ENCODE data around the gene MAZ.
"Not testable (repeated sequence)": the region's sequence is repeated elsewhere in the genome, so short reads cannot be mapped to it uniquely, and the experiment has no call there.

Gene MAZ

GRCh38 chr16:29784157-29784556 is 22.2 kb upstream of the MAZ start:
- no peak for DNase-seq (ENCODE audit: low read depth in 2 of 3, low spot score in 2 of 3)

DNA sequence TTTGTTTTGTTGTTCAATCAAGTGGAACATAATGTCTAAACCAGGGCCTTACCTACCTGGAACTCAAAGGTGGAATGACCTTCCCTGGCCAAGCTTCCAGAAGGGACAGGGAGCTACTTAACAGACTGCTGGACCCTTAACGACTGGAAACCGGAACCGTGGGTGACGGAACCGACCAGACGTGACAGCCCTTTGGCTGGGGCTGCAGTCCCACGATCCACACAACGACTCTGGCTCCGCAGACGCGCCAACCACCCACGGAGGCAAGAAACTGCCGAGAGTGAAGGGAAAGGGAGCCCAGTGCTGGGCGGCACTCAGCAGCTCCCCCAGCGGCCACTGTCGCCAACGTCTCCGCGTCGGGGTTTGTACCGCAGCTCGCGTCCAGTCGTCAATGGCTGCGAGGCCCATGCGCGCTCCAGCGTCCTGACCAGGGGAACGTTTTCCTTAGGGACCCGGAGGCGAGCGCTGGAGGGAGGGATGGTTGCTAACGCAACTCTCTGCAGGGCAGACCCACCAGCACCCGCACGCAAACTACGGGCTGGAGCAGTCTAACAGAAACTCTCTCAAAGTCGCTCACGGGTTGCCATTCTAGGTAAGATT is 21.3 kb upstream of the MAZ start:
- DNase-seq (ENCODE audit: low read depth in 2 of 3, low spot score in 2 of 3): peak; percentile 45 to 63 (median 48)

- DNase-seq (ENCODE audit: low read depth in 2 of 3, low spot score in 2 of 3): not testable (repeated sequence)
These were observed 19.2 kb upstream of the MAZ start for GRCh38 chr16:29787155-29787554.

GRCh38 chr16:29789775-29790182 is 16.6 kb upstream of the MAZ start:
- peak in 1 of 3 experiments; percentile 8 for DNase-seq (ENCODE audit: low read depth in 2 of 3, low spot score in 2 of 3)

DNA sequence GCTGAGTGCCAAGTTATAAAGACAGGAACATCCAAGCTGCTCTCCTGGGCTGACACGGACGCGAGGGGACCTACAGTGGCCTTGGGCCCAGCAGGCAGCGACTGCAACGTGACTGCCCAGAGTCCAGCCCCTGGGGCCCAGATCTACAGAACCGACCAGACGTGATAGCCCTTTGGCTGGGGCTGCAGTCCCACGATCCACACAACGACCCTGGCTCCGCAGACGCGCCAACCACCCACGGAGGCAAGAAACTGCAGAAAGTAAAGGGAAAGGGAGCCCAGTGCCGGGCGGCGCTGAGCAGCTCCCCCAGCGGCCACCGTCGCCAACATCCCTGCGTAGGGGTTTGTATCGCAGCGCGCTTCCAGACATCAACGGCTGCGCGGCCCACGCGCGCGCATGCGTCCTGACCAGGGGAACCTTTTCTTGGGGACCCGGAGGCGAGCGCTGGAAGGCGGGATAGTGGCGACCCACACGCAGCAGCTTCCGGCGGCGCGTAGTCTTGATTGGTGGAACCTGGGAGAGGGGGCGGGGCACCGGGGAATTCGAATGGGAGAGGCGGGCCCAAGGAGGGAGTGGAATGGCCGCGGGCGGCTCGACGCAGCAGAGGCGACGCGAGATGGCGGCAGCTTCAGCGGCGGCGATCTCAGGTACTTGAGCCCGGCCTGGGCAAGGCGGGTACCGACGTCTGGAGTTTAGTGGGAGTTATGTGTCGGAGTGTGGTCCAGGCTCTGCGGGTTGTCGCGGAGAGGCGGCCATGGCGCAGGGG is 16.0 kb upstream of the MAZ start, which contains the start of gene KIF22:
KIF22 (plus strand) TSS at position 569 of the 766 bp plus-strand sequence; CDS start at position 578, 9 bp downstream.
- peak; percentile 99 to 100 (median 100) for DNase-seq (ENCODE audit: low read depth in 2 of 3, low spot score in 2 of 3)

GRCh38 chr16:29790949-29791844 is 15.1 kb upstream of the MAZ start:
- DNase-seq (ENCODE audit: low read depth in 2 of 3, low spot score in 2 of 3): no peak

- DNase-seq (ENCODE audit: low read depth in 2 of 3, low spot score in 2 of 3): no peak
These were observed 14.2 kb upstream of the MAZ start for GRCh38 chr16:29791845-29792807.

DNA sequence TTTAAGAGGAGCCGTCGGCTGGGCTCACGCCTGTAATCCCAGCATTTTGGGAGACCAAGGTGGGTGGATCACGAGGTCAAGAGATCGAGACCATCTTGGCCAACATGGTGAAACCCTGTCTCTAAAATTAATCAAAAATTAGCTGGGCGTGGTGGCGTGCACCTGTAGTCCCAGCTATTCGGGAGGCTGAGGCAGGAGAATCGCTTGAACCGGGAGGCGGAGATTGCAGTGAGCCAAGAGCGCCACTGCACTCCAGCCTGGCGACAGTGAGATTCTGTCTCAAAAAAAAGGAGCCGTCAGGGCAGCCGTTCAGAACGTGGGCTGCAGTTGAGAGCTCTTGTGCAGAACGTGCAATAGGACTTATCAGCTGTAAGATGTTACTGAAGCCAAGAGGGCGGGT is 13.2 kb upstream of the MAZ start:
- not testable (repeated sequence) for DNase-seq (ENCODE audit: low read depth in 2 of 3, low spot score in 2 of 3)

DNA sequence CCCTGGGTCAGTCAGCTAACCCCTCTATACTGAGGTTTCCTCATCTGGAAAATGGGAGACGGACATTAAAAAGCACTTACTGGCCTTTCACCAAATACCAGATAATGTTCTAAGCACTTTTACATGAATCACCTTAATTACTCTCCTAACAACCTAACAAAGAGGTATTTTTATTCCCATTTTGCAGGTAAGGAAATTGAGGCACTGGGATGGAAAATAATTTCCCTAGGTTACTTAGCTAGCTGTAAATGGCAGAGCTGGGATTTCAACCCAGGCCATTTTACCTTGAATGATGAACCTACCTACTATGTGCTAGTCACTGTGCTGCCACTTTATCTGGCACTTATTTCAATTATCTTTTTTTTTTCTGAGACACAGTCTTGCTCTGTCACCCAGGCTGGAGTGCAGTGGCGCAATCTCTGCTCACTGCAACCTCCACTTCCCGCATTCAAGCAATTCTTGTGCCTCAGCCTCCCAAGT is 12.1 kb upstream of the MAZ start:
- DNase-seq (ENCODE audit: low read depth in 2 of 3, low spot score in 2 of 3): no peak

DNA sequence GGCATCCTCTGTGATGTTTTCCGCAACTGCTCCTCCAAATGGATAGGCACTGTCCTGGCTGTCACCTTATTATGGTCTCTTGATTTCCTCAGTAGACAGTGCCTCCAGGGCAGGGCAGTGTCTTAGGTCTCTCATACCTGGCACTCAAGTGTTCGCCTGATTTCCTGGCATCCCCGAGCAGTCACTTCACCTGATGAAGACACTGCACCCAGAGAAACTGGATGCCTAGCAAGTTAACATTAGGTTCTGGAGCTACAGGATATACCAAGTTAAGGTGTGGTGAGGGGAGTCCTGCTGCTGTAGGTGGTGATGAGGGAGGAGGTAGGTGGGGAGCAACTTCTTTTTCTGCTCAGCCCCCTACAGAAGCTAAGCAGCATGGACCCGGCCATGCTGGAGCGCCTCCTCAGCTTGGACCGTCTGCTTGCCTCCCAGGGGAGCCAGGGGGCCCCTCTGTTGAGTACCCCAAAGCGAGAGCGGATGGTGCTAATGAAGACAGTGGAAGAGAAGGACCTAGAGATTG is 3.9 kb upstream of the MAZ start:
- no peak for DNase-seq (ENCODE audit: low read depth in 2 of 3, low spot score in 2 of 3)

DNA sequence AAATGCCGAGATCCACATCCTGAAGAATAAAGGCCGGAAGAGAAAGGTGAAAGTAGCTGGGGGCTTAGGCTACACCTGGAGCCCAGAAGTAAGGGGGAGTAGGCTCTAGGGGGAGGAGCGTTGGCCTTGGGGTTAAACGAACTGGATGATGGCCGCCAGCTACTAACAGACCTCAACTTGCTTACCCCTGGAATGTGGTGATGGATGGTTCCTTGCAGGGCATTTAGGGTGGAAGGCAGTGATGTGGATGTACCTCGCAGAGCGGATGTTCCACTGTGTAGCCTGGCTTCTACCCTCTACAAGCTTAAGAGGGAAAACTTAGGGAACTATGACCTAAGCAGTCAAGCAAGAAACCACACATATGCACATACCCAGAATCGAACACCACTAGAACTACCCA is 2.3 kb upstream of the MAZ start:
- no peak for DNase-seq (ENCODE audit: low read depth in 2 of 3, low spot score in 2 of 3)

DNA sequence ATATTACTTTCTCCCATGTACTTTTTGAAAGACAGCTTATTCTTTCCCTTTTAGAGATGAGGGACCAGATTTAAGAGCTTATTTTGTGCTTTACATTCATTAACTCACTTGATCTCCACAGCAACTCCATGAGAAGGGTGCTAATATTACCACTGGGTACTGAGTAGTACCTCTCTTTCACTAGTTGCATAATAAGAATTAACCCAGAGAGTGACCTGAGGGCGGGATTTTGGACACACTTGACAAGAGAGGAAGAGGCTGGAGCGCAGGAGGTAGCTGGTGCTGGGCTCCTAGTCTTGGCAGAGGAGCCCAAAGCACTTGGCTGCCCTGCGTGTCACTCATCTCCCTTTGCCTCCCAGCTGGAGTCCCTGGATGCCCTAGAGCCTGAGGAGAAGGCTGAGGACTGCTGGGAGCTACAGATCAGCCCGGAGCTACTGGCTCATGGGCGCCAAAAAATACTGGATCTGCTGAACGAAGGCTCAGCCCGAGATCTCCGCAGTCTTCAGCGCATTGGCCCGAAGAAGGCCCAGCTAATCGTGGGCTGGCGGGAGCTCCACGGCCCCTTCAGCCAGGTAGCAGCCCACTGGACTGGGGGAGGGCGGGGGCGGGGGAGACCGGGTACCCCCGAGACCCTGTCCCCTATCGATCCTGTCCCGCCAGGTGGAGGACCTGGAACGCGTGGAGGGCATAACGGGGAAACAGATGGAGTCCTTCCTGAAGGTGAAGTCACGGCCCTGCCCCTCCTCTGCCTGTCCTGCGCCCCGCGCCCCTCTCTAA is 1.7 kb upstream of the MAZ start:
- no peak for DNase-seq (ENCODE audit: low read depth in 2 of 3, low spot score in 2 of 3)

DNA sequence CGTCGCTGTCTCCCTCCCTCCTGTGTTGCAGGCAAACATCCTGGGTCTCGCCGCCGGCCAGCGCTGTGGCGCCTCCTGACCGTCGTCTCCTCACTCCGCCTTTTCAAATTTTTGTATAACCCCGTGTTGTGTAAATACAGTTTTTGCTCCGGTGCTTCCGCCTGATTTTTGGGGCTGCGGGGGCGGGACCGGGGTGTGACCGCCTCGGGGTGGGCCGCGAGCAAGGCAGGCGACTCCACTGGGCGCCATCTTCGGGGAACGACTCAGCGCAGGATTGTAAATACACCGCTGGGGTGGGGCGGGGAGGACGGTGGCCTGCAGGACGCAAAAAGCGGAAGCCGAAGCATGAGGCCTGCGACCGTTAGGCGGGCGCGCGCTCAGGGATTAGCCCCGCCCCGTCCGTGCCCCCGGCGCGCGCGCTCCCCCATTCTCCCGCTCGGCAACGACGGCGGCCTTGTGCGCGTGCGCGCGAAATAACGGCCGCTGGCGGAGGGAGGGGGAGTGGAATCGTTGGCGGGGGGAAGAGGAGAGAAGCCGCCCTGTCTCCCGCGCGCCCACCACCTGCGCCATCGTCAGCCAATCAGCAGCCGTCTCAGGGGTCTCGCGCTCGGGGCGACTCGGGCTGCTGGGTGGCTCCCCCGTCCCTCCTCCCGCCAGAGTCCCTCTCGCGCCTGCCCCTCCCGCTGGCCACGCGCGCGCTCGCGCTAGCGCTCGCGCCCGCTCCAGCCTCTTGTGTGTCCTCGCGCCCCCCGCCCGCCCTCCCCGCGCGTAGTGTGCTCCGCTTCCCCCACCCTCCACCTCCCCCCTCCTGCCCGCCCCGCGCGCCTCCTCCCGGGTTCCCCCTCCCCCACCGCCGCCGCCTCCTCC is 864 bp upstream of the MAZ start:
- peak; percentile 94 to 96 (median 96) for DNase-seq (ENCODE audit: low read depth in 2 of 3, low spot score in 2 of 3)

- no peak for DNase-seq (ENCODE audit: low read depth in 2 of 3, low spot score in 2 of 3)
These were observed 504 bp downstream of the MAZ start for GRCh38 chr16:29806641-29807425.

DNA sequence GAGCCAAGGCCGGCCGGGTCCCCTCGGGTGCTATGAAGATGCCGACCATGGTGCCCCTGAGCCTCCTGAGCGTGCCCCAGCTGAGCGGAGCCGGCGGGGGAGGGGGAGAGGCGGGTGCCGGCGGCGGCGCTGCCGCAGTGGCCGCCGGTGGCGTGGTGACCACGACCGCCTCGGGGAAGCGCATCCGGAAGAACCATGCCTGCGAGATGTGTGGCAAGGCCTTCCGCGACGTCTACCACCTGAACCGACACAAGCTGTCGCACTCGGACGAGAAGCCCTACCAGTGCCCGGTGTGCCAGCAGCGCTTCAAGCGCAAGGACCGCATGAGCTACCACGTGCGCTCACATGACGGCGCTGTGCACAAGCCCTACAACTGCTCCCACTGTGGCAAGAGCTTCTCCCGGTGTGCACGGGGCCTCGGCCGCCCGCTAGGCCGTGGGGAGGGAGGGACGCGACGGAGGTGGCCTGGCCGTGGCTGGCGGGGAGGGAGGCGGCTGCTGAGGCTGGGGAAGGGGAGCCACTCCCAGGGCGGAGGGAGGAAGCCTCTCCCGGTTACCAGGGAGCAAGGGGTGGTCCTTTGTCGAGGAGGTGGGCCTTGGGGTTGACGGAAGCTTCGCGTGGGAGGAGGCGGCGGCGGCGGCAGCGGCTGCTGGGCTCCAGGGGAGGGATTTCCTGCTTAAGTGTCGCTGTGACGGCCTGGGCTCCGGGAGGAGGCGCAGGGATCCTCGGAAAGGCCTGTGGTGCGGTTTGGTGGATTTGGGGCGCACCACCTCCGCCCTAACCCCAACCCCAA is 1.3 kb downstream of the MAZ start:
- peak; percentile 77 to 82 (median 80) for DNase-seq (ENCODE audit: low read depth in 2 of 3, low spot score in 2 of 3)

- DNase-seq (ENCODE audit: low read depth in 2 of 3, low spot score in 2 of 3): no peak
These were observed 2.0 kb downstream of the MAZ start for GRCh38 chr16:29808219-29808900.
